CD4-positive, alpha-beta T cell treated with Interleukin-6 at 100 ng/mL for 8 hours (primary cell): ENCODE data around the gene CR1.
A peak's percentile ranks its signal among the peaks of the same experiment; 100 is the strongest.
"Not testable (repeated sequence)": the region's sequence is repeated elsewhere in the genome, so short reads cannot be mapped to it uniquely, and the experiment has no call there.

ENCODE experiments used
- DNase-seq: peaks from one replicate; pipeline ENCODE4 v3.0.0-alpha.2; 2020; ENCODE audit warnings: mixed read lengths, low spot score

CR1 gene

GRCh38 chr1:207503950-207504349 lies 8.0 kb downstream of the CR1 start:
- DNase-seq: no peak

DNA sequence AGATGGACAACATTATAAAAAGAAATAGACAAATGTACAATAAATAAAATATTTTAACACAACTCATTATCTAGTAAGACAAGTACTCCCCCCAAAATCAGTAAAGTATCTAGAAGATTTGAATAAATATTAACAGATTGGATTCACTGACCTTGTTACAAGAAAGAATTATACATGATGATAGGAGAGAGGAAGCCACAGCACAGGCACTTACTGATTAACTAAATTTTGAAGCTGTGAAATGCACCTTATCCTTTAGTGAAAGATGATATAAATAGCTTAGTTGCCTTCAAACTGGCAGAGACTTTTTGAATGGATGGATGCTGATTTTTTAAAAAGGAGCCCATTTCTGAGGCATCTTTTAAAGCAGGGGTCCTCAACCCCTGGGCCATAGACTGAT lies 8.5 kb downstream of the CR1 start:
- DNase-seq: no peak

DNA sequence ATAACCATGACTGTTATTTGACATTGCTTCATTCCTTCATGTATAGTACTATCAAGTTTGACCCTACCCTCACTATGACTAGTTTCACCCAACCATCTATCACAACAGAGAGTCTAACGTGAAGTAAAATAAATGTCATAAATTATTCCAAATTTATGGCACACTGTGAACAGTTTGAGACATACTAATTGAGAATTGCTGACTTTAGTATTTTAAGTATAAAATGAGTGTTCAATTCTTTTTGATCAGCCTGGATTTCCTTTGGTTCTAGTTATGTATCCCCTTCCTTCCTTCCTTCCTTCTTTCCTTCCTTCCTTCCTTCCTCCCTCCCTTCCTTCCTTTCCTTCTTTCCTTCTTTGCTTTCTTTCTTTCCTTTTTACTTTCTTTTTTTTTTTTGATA lies 14.5 kb downstream of the CR1 start:
- no peak for DNase-seq

DNA sequence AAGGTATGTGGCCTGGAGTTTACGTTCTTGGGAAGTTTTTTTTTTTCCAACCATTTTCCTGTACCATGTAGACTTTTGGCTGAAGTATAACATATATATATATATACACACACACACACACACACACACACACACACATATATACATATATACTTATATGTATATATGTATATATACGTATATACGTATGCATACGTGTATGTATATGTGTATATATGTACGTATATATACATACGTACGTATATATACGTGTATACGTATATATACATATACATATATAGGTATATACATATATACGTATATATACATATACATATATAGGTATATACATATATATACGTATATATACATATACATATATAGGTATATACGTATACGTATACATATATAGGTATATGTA lies 18.9 kb downstream of the CR1 start:
- DNase-seq: no peak

DNA sequence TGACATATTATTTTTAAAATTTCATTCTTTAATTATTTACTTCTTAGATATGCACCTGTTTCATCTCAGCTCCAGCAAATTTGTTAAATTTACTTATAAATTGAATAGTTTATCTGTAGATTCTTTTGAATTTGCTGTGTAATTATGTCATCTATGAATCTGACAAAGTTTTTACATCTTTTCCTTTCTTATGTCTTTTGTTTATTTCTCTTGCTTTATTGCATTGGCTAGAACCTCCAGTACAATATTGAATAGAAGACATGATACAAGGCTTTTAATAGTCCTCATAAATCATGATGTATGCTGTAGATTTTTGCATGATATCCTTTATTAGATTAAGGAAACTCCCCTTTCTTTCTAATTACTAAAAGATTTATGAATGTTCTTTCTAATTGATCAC lies 20.8 kb downstream of the CR1 start:
- DNase-seq: no peak

DNA sequence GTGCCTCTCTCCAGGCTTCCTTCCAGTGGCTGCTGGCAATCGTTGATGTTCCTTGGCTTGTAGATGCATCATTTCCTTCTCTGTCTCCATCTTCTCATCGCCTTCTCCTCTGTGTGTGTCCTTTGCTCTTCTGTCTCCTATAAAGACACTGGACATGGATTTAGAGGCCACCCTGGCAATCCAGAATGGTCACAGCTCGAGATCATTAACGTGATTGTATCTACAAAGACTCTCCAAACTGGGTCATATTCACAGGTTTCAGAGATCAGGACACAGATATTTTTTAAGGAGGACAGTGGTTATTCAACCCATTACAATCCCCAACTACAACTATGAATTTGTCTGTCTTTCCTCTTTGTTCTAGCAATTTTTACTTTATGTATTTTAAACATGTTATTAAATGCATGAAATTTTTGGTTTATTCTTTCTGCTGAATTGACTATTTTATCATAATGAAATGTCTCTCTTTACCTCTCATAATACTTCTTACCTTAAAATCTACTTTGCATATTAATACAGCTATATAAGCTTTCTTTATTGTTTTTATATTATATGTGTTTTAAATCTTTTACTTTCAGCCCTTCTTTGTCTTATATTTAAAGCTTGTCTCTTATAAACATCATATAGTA lies 22.8 kb downstream of the CR1 start:
- DNase-seq: no peak

- no peak for DNase-seq
These were observed 23.8 kb downstream of the CR1 start for GRCh38 chr1:207519505-207520399.

DNA sequence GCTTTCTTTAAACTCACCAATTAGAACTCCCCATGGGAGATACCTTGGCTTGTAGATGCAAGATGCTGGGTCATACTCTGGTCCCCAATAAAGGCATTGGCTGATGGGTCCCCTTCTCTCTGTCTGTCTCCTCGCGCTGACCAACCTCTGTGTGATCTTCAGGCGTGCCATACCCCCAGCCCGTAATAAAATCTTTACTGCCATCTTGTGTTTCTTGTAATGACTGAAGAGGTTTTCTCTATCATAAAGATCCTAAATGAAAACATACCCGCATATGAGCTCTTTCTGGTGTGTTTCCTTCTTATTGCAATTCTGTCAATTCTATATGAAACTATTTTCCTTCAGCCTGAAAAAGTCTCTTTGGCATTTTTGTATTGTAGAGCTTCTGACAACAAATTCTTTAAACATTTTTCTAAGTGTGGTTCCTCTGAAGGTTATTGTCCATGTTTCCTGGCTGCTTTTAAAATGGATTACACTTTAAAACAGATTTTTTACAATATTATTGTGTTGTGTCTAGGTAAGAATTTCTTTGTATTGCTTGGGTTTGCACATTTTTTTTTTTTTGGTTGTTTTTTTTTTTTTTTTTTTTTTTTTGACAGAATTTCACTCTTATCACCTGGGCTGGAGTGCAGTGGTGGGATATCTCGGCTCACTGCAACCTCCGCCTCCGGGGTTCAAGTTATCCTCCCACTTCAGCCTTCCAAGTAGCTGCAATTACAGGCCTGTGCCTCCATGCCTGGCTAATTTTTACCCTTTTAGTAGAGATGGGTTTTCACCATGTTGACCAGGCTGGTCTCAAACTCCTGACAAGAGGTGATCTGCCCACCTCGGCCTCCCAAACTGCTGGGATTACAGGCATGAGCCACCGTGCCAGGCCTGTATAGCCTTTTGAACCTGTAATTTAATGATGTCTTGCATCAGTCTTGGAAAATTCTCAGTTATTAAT lies 24.7 kb downstream of the CR1 start:
- not testable (repeated sequence) for DNase-seq

GRCh38 chr1:207525239-207525638 lies 29.3 kb downstream of the CR1 start:
- DNase-seq: not testable (repeated sequence)

- DNase-seq: not testable (repeated sequence)
These were observed 32.4 kb downstream of the CR1 start for GRCh38 chr1:207528401-207528800.

DNA sequence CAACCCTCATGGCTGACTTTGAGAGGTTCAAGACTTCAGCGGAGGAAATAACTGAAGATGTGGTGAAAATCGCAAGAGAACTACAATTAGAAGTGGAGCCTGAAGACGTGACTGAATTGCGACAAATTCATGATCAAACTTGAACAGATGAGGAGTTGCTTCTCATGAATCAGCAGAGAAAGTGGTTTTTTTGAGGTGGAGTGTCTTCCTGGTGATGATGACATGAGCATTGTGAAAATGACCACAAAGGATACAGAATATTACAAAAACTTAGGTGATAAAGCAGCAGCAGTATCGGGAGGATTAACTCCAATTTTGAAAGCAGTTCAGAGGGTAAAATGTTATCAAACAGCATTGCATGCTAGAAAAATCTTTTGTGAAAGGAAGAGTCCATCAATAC lies 40.3 kb downstream of the CR1 start:
- not testable (repeated sequence) for DNase-seq

- not testable (repeated sequence) for DNase-seq
These were observed 50.9 kb downstream of the CR1 start for GRCh38 chr1:207546677-207547357.

DNA sequence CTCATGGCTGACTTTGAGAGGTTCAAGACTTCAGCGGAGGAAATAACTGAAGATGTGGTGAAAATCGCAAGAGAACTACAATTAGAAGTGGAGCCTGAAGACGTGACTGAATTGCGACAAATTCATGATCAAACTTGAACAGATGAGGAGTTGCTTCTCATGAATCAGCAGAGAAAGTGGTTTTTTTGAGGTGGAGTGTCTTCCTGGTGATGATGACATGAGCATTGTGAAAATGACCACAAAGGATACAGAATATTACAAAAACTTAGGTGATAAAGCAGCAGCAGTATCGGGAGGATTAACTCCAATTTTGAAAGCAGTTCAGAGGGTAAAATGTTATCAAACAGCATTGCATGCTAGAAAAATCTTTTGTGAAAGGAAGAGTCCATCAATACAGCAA lies 58.9 kb downstream of the CR1 start:
- DNase-seq: not testable (repeated sequence)

DNA sequence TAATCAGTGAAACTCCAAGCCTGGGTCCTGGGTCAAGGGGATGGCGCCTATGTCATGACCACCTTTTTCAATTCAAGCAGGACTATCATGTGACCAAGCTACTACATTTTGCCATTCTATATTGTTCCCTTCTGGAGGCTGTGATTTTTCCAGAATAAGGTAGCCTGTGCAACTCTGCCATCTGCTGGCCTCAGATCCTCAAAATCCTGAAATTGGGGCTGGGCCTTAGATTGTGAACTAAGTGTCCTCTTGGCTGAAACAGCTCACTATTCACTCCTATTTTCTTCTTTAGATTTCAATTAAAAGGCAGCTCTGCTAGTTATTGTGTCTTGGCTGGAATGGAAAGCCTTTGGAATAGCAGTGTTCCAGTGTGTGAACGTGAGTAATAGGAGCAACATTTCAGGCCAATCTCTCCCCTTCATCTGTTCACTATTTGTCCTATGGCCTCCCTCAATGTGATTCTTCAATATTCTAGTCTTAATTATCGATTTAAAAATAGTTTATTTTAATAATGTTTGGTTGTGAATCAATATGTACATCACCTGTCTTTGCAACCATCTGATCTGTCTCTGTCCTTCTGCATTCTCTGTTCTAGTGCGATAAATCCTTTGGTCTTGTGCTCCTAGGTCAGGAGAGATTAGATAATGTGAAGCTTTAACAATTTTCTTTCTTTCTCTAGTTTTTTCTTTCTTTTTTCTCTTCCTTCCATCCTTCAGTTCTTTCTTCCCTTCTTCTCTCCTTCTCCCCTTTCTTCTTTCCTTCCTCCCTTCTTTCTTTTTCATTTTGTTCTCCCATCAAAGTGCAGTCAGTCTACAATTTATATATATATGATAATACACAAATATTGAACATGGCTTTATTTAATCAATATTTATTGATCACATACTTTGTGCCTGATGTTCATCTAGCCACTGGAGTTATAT lies 69.8 kb downstream of the CR1 start:
- no peak for DNase-seq

GRCh38 chr1:207571926-207572325 lies 76.0 kb downstream of the CR1 start:
- DNase-seq: not testable (repeated sequence)

DNA sequence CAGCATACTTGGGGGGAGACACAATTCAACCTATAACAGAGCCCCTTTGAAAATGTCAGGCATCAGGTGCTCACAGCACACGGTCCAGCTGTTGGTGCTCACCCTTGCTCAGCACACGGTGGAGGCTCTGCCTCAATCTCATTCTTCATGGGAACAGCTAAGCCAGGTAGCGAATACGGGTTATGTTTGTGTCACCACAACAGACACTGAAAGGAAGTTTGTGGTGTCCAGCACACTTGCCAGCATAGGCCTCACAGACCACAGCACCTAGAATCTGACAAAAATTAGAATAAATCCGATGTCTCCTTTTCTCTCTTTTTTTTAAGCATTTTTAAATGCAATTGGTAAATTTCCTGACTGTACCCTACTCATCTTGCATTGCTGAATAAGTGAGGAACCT lies 77.1 kb downstream of the CR1 start:
- not testable (repeated sequence) for DNase-seq

DNA sequence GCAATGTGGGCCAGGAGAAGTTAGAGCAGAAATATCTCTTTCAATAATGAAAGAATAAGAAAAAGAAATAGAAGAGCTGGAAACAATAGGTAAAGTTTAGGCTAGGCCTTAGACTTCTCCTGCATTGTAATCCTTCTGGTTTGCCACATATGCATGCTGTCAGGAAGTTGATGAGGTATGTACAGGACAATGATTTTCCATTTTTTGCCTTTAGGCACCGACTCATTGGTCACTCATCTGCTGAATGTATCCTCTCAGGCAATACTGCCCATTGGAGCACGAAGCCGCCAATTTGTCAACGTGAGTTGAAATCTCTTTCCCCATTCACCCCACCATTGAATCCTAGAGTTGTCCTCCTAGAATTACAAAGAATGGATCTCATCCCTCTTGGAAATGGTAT lies 79.4 kb downstream of the CR1 start:
- not testable (repeated sequence) for DNase-seq

DNA sequence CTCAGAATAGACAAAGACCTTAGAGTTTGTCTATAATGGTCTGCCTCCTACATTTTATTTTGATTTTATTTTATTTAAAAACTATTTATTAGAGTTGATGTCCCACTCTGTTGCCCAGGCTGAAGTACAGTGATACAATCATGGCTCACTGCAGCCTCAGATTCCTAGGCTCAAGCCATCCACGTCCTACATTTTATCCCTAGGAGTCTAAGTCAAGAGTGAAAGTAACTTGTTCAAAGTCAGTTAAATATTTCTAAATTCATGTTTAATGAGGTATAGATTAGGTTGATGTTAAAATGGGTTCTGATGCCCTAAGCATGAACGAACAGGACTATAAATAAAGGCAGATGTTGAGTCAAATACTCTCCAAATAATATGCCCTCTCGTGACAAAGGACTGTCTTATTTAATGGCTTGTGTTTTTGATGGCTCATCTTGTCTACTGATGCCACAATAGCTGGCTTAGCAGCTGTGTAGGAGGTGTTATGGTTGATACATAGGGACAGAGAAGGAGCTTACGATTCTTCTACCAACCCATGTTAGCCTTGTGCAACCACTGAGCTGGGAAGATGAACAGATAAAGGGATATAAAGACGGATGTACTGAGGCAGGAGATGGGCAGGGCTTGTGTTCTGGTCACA lies 83.0 kb downstream of the CR1 start:
- DNase-seq: no peak

- peak; percentile 22 for DNase-seq
These were observed 83.5 kb downstream of the CR1 start for GRCh38 chr1:207579436-207579799.

DNA sequence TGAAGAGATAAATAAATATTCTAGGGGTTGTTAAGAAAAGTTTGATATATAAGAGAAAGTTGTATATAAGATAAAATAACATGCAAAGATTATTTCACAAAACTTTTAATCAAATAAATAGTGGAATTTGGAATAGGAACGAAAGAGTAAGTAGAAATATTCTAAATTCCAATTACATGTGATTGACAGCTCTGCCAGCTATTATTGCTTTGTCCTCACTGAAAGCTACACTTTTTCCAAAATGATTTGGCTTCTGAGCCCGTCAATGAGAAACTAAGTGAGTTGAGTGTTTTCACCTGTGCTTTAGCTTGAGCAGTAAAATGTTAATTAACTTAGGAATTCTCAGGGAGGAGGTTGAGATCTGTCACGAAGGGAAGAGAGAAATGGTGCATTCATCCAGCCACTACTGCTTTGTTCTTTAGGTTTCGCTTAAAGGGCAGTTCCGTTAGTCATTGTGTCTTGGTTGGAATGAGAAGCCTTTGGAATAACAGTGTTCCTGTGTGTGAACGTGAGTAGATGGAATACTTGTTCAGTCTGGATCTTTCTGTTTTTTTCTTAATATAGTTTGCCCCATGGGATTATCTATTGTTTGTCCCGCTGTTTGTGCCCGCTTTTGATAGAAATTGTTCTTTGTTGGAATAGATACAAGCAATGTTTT lies 85.7 kb downstream of the CR1 start:
- no peak for DNase-seq
